IgD-negative memory B cell (primary cell): ENCODE data around the gene ARHGAP6. TPM values are rescaled to one million over a fixed set of nuclear protein-coding genes. Genes with fewer than 3 reads are reported as not detected.

Experiments
- H3K27ac Mint-ChIP-seq, 3 donors: one replicate each; pipeline ENCODE4 v1.8.0; 2020 to 2022; ENCODE audit warnings: mild to moderate bottlenecking in 3 of 3, mixed read lengths in 3 of 3, moderate library complexity in 1 of 3
- H3K27me3 Mint-ChIP-seq: one replicate; pipeline ENCODE4 v1.8.0; 2021; ENCODE audit warnings: mixed read lengths
- H3K36me3 Mint-ChIP-seq: one replicate; pipeline ENCODE4 v1.8.0; 2020; ENCODE audit warnings: mild to moderate bottlenecking, mixed read lengths
- H3K4me1 Mint-ChIP-seq, 3 donors: one replicate each; pipeline ENCODE4 v1.8.0; 2020 to 2022; ENCODE audit warnings: mixed read lengths in 3 of 3, mild to moderate bottlenecking in 1 of 3
- H3K4me3 Mint-ChIP-seq, 4 donors: one replicate each; pipeline ENCODE4 v1.8.0; 2020 to 2022; ENCODE audit warnings: mild to moderate bottlenecking in 4 of 4, mixed read lengths in 4 of 4, moderate library complexity in 3 of 4
- H3K9me3 Mint-ChIP-seq, 3 donors: one replicate each; pipeline ENCODE4 v1.8.0; 2020 to 2021; ENCODE audit warnings: mixed read lengths in 3 of 3, mild to moderate bottlenecking in 1 of 3
- polyA plus RNA-seq: library from polyadenylated mRNA; unstranded; fragments of 300-500 nt; fragmentation: Illumina TruSeq; gene quantifications from one replicate; pipeline ENCODE4 v1.2.3, GENCODE V29; 2021

The ARHGAP6 gene
- polyA plus RNA-seq, 1 donor from 2014 or later, result 0.97 TPM

DNA sequence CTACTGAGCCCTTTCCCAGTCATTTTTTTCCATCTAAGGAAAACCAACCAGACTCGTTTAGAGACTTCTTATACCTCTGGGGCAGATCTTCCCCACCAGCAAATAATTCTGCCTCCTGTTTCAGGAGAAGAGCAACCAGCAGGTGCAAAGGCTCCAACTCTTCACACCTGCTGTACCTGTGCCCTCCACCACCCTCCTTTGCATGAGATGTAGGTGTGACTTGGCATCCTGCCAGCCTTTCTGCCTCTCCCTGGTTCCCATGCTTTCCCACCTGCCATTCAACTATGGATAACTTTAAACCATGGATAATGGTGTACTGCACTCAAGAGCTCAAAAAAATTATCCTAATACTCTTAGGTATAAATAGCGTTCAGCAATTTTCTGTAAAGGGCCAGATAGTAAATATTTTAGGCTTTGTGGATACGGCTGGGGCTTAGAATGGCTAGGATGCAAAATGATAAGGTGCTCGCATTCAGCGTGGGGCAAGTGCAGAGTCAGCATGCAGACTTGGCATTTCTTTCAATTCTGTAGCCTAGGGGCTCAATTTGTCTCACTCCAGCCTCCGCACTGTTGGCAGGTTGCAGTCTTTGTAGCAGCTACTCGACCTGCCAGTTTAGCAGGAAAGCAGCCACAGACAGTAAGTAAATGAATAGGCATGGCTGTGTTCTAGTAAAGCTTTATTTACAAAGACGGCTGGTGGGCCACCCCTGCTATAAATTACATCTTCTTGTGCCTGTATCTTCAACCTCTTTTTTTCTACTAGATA lies 474.8 kb downstream of the ARHGAP6 start:
- Mint-ChIP-seq H3K27me3 (no peaks in the 10 kb centered on the region), H3K4me3 (no peak overlapping the region), H3K4me1 (no peaks in the 10 kb centered on the region), H3K36me3 (peaks cover 2% of the 10 kb centered on the region), H3K9me3 (no peaks in the 10 kb centered on the region), H3K27ac (no peak overlapping the region)

DNA sequence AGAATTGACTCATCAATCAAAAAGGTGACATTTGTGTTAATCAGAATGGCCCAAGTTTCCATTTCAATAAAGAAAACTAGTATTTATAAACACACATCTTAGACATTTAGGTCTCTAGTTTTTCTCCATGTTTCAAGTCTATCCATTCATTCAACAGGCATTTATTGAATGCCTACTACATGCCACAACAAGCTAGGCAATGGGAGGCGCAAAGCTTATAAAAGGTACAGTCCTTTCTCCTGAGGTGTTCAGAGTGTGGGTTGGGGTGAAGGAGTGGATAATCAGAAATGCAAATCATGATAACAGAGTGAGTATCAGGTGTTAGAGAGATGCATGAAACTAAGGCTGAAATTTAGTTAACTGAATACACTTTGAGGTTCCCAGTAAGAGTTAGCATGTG lies 476.6 kb downstream of the ARHGAP6 start:
- Mint-ChIP-seq H3K36me3 (peaks cover 2% of the 10 kb centered on the region), H3K4me3 (no peak overlapping the region), H3K27me3 (no peaks in the 10 kb centered on the region), H3K27ac (no peak overlapping the region), H3K4me1 (no peaks in the 10 kb centered on the region), H3K9me3 (no peaks in the 10 kb centered on the region)

DNA sequence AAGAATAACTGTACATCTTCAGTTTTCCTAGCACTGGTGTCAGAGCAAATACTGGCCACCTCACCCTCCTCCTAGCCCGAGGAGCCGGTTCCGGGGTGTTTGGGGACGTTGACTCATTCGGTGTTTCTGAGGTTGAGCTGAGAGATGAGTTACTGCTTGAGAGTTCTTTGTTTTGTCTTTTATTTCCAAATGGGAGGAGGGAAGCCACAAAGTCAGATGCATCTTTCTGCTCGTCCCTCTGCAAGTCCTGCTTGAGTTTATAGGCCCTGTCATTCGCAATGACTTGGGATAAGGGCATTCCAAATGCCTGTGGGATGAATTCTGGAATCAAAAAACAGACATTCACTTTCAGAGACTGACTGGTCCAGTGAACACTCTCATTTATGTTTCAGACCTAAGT lies 477.1 kb downstream of the ARHGAP6 start:
- H3K36me3 Mint-ChIP-seq, result peaks cover 2% of the 10 kb centered on the region
- no peak overlapping the region for H3K27ac Mint-ChIP-seq
- no peak overlapping the region for H3K4me3 Mint-ChIP-seq

DNA sequence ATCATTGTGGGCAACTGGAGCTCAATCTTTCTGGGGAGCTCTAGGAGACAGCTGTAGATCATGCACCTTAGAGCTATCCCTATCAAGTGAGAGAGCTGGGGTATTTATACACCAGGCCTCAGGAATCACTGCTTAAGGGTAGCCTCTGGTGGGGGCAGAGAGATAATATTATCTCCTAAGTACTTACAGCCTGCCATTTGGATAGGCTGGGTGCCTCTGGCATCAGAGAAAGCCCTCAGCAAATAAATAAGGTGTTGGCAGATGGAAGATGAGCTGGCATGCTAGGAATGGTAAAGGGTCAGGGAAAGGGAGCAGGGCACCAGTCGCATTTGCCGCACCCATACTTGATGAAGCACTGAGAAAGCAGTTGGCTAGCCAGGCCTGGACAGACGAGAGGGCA lies 478.7 kb downstream of the ARHGAP6 start:
- Mint-ChIP-seq H3K36me3 (peaks cover 2% of the 10 kb centered on the region), H3K4me1 (no peaks in the 10 kb centered on the region), H3K4me3 (no peak overlapping the region), H3K27me3 (no peaks in the 10 kb centered on the region), H3K9me3 (no peaks in the 10 kb centered on the region), H3K27ac (no peak overlapping the region)

More for the DNA sequence above, 477.1 kb downstream of the ARHGAP6 start:
- no peaks in the 10 kb centered on the region for H3K27me3 Mint-ChIP-seq
- H3K4me1 Mint-ChIP-seq, result no peaks in the 10 kb centered on the region
- H3K9me3 Mint-ChIP-seq, result no peaks in the 10 kb centered on the region

DNA sequence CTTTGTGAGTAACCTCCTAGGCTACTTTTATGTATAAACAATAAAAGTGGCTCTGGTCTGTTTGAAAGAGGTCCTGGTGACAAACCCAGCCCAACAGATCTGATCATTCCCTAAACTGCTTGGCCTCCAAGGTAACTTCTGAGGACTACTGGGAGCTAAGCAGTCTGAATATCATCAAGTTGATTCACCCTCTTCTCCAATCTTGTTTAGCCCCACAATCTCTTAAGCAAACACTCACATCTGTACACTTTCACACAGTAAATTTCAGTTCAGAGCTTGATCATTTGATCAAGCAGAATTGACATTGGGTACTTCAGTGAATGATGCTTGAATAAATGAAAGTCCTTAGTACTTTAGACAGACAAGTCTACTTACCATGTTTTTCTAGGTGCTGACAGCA lies 479.9 kb downstream of the ARHGAP6 start:
- Mint-ChIP-seq H3K36me3 (peaks cover 2% of the 10 kb centered on the region), H3K27me3 (no peaks in the 10 kb centered on the region), H3K4me3 (no peak overlapping the region), H3K27ac (no peak overlapping the region), H3K4me1 (no peaks in the 10 kb centered on the region), H3K9me3 (no peaks in the 10 kb centered on the region)

- peaks cover 2% of the 10 kb centered on the region for H3K27me3 Mint-ChIP-seq
- no peaks in the 10 kb centered on the region for H3K36me3 Mint-ChIP-seq
- no peak overlapping the region for H3K27ac Mint-ChIP-seq
- no peaks in the 10 kb centered on the region for H3K4me1 Mint-ChIP-seq
- H3K9me3 Mint-ChIP-seq, result peaks cover 0 to 3% (median 0%) of the 10 kb centered on the region in 3 donors
- no peak overlapping the region for H3K4me3 Mint-ChIP-seq
Measured at GRCh38 chrX:11180571-11180970, 485.1 kb downstream of the ARHGAP6 start.

- no peak overlapping the region for H3K4me3 Mint-ChIP-seq
- peaks cover 0 to 2% (median 0%) of the 10 kb centered on the region in 3 donors for H3K4me1 Mint-ChIP-seq
- no peak overlapping the region for H3K27ac Mint-ChIP-seq
- no peaks in the 10 kb centered on the region for H3K9me3 Mint-ChIP-seq
- peaks cover 6% of the 10 kb centered on the region for H3K27me3 Mint-ChIP-seq
- H3K36me3 Mint-ChIP-seq, result peaks cover 2% of the 10 kb centered on the region
Measured at GRCh38 chrX:11172415-11172814, 493.3 kb downstream of the ARHGAP6 start.

GRCh38 chrX:11171956-11172355 lies 493.8 kb downstream of the ARHGAP6 start:
- H3K27me3 Mint-ChIP-seq, result peaks cover 7% of the 10 kb centered on the region
- no peak overlapping the region for H3K27ac Mint-ChIP-seq
- peaks cover 0 to 2% (median 0%) of the 10 kb centered on the region in 3 donors for H3K4me1 Mint-ChIP-seq
- no peak overlapping the region for H3K4me3 Mint-ChIP-seq
- H3K36me3 Mint-ChIP-seq, result peaks cover 2% of the 10 kb centered on the region
- H3K9me3 Mint-ChIP-seq, result peaks cover 0 to 3% (median 0%) of the 10 kb centered on the region in 3 donors

DNA sequence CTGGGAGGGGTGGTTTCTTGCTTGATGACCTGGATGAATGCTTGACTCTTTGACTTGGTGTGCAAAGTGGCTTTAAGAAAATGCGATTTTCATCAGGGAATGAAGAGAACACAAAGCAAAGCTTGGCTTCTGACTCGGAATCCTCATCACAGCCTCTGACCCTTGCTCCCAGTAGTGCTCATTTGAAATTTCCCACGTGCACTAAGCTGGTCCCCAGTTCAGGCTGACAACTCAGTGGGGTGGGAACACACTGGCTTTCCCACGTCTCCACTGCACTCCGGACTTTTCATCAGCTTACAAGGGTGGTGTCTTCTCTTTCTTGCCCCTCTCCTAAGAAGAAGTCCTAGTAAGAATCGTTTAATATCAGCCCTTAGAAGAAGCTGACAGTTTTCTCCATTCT lies 501.3 kb downstream of the ARHGAP6 start:
- Mint-ChIP-seq H3K4me1 (peaks cover 0 to 8% (median 3%) of the 10 kb centered on the region in 3 donors), H3K9me3 (peaks cover 0 to 3% (median 0%) of the 10 kb centered on the region in 3 donors), H3K27ac (no peak overlapping the region), H3K4me3 (no peak overlapping the region), H3K36me3 (peaks cover 1% of the 10 kb centered on the region), H3K27me3 (peaks cover 5% of the 10 kb centered on the region)

DNA sequence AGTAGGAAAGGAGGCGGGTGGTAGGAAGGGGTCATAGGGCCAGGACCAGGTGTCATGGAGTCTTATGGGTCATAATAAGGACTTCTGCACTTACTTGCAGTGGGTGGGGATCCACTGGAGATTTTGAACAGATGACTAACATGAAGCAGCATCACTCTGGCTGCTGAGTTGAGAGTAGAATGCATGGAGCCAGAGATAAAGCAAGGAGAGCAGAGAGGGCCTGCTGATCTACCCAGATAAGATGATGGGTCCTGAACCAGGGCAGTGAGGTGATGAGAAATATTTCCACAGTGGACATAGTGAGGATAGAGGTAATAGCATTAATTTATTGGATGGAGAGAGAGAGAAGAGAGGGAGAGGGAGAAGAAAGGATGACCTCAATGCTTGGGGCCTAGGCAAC lies 506.6 kb downstream of the ARHGAP6 start:
- Mint-ChIP-seq H3K9me3 (no peaks in the 10 kb centered on the region), H3K36me3 (peaks cover 3% of the 10 kb centered on the region)

DNA sequence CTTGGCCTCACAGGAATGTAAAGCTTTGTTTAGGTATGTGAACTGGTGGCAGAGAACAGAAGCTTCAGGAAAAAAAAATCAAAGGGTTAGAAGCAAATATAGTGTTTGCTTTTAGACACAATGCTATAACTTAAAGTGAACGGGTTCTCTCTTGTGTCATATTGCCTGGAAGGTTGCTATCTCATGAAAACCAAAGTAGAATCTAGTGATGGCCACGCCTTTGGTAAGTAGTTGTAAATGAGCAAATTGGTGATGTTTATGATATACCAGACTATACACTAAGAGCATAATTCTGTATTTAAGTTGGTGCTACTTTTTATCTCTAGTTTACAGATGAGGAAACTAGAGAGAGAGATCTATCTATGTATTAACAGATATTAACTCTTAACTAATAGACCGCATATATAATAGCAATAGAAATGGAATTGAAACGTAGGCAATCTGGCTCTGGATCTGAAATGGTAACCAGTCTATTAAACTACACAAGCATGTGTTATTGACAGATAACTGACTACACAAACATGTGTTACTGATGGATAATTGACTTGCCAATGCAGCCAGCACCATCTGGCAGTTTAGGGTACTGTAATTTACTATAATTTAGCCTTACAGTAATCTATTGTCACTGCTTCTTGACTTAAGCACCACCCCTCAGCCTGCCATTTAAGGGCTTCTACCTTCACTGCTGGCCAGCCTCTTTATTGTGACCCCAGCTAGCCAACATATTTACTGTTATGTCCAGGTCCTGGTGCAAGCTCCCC lies 513.7 kb downstream of the ARHGAP6 start:
- Mint-ChIP-seq H3K9me3 (no peaks in the 10 kb centered on the region), H3K4me3 (no peak overlapping the region), H3K27me3 (no peaks in the 10 kb centered on the region), H3K4me1 (no peaks in the 10 kb centered on the region), H3K36me3 (peaks cover 2% of the 10 kb centered on the region), H3K27ac (no peak overlapping the region)

More for the DNA sequence above, 506.6 kb downstream of the ARHGAP6 start:
- Mint-ChIP-seq H3K27ac (no peak overlapping the region), H3K4me1 (peaks cover 0 to 8% (median 3%) of the 10 kb centered on the region in 3 donors), H3K27me3 (no peaks in the 10 kb centered on the region), H3K4me3 (no peak overlapping the region)

DNA sequence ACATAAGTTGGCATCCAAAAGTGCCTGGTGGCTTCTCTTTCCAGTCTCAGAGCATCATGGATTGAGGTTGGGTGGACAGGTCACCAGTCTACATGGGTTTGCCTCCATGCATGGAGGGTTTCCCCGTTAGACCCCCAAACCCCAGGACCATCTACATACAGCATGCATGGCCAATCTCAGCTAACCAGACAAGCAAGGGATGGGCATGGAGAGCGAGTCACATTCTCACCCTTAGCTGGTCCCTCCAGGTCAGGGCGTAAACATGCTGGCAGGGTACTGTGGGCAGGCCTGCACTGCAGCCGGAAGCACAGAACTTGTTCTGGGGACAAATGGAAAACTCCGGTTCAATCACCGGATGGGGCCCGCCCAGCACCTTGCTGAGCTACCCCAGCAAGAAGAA lies 517.3 kb downstream of the ARHGAP6 start:
- H3K27me3 Mint-ChIP-seq, result peaks cover 2% of the 10 kb centered on the region
- no peaks in the 10 kb centered on the region for H3K36me3 Mint-ChIP-seq
- H3K9me3 Mint-ChIP-seq, result no peaks in the 10 kb centered on the region
- H3K27ac Mint-ChIP-seq, result no peak overlapping the region
- H3K4me1 Mint-ChIP-seq, result peaks cover 4% of the 10 kb centered on the region in 3 donors
- H3K4me3 Mint-ChIP-seq, result peak overlapping the region in 1 of 4 donors; percentile 43

- H3K27ac Mint-ChIP-seq, result no peak overlapping the region
Measured at GRCh38 chrX:11146411-11146810, 519.3 kb downstream of the ARHGAP6 start.

GRCh38 chrX:11143931-11144678 lies 521.6 kb downstream of the ARHGAP6 start:
- H3K4me1 Mint-ChIP-seq, result peaks cover 4% of the 10 kb centered on the region in 3 donors
- H3K9me3 Mint-ChIP-seq, result no peaks in the 10 kb centered on the region
- no peak overlapping the region for H3K4me3 Mint-ChIP-seq
- no peak overlapping the region for H3K27ac Mint-ChIP-seq
- no peaks in the 10 kb centered on the region for H3K36me3 Mint-ChIP-seq
- H3K27me3 Mint-ChIP-seq, result peaks cover 5% of the 10 kb centered on the region

More at GRCh38 chrX:11146411-11146810, 519.3 kb downstream of the ARHGAP6 start:
- Mint-ChIP-seq H3K4me1 (peaks cover 4% of the 10 kb centered on the region in 3 donors), H3K4me3 (no peak overlapping the region), H3K9me3 (no peaks in the 10 kb centered on the region), H3K27me3 (peaks cover 2% of the 10 kb centered on the region), H3K36me3 (no peaks in the 10 kb centered on the region)
